ENCODE measurements around the gene PRUNE2.

DNA sequence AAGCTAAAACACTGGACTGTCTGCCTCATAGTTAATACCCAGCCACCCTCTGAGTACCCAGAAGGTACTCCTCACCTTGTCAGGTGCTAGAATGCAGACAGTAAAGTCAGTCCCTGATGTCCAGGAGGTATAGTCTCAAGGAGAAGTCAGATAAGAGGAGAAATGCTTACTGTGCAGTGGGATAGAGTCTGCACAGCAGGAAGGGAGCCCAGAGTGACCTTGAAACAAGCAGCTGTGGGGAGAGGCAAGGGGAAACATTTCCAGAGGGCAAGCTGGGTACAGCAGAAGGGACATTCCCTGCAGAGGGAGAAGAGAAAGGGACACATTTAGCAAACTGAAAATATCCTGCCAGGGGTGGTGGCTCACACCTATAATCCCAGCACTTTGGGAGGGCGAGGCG lies 324.2 kb downstream of the PRUNE2 start:
- TF ChIP-seq POLR2A (IDR thresholded peaks at IDR 0.05), result no peak
- TF ChIP-seq, protein P1, sequence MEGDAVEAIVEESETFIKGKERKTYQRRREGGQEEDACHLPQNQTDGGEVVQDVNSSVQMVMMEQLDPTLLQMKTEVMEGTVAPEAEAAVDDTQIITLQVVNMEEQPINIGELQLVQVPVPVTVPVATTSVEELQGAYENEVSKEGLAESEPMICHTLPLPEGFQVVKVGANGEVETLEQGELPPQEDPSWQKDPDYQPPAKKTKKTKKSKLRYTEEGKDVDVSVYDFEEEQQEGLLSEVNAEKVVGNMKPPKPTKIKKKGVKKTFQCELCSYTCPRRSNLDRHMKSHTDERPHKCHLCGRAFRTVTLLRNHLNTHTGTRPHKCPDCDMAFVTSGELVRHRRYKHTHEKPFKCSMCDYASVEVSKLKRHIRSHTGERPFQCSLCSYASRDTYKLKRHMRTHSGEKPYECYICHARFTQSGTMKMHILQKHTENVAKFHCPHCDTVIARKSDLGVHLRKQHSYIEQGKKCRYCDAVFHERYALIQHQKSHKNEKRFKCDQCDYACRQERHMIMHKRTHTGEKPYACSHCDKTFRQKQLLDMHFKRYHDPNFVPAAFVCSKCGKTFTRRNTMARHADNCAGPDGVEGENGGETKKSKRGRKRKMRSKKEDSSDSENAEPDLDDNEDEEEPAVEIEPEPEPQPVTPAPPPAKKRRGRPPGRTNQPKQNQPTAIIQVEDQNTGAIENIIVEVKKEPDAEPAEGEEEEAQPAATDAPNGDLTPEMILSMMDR (IDR thresholded peaks at IDR 0.05), result no peak

Data from lower leg skin (tissue), 3 donors.